BJ (cell line): ENCODE results near the gene COA4. TPM values are rescaled to one million over a fixed set of nuclear protein-coding genes. Genes with fewer than 3 reads are reported as not detected.
"Not testable (repeated sequence)": the region's sequence is repeated elsewhere in the genome, so short reads cannot be mapped to it uniquely, and the experiment has no call there.

Experiments
- CTCF ChIA-PET: fragments of 350-600 bp; formaldehyde crosslinking; extraction: SDS; loops from one replicate; lab custom pipeline; 2021; ENCODE audit warnings: antibody characterized with exemption, inconsistent platforms; lab: Yijun Ruan, JAX
- POLR2A ChIA-PET: fragments of 300-600 bp; sonication (Branson Sonifier 250); formaldehyde crosslinking; extraction: SDS; loops from one replicate; lab custom pipeline; 2021; ENCODE audit warnings: antibody characterized with exemption; lab: Charles Lee
- DNase-seq: peaks from one replicate; pipeline ENCODE4 v3.0.0-alpha.2; 2011; ENCODE audit warnings: low read depth
- H3K27me3 ChIP-seq: 2 replicates; pipeline ENCODE4 v1.6.0; 2011; ENCODE audit warnings: low read length; ENCODE audit not compliant: control insufficient read depth, insufficient read depth
- H3K36me3 ChIP-seq: 2 replicates; pipeline ENCODE4 v1.5.1; 2011; ENCODE audit warnings: low read length; ENCODE audit not compliant: control insufficient read depth, insufficient read depth
- H3K4me3 ChIP-seq: 2 replicates; pipeline ENCODE4 v1.5.1; 2011; ENCODE audit warnings: low read depth, mild to moderate bottlenecking, control low read depth, low read length
- CTCF ChIP-seq: IDR thresholded peaks from 2 replicates; pipeline ENCODE4 v1.5.1; 2011; ENCODE audit warnings: low read depth, mild to moderate bottlenecking, control low read depth, inconsistent platforms, low read length, moderate library complexity; ENCODE audit not compliant: insufficient read depth
- polyA plus RNA-seq: library from polyadenylated mRNA; depleted of rRNA; stranded (reverse); fragments of >200 nt; gene quantifications from 2 replicates; pipeline ENCODE4 v1.2.3, GENCODE V29; 2011

Gene COA4
- polyA plus RNA-seq, 1 experiment: 62.5 TPM

DNA sequence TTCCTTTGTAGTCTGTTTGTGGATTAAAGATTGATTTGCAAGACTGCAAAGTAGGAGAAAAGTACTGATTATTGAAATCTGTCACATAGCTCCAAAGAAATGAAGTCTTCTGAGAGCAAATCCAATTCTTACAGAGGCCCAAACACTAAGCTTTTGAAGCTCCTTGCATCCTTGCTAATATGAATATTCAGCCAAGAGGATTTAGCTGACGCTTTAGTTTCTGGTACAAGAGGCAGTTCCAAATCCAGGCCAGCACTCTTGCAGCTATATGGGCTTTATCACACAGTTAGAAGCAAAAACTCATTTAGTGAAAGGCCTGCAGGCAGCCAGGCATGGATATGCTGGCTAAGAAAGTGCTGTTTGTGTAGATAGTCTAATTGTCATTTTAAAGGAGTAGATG lies 12.9 kb upstream of the COA4 start:
- no peaks in the 10 kb centered on the region for H3K27me3 ChIP-seq
- no peak overlapping the region for H3K4me3 ChIP-seq
- POLR2A ChIA-PET: no interaction called here
- no peak for DNase-seq
- TF ChIP-seq CTCF: no peak
- no peaks in the 10 kb centered on the region for H3K36me3 ChIP-seq
- CTCF ChIA-PET: no interaction called here

- Histone ChIP-seq H3K36me3 (no peaks in the 10 kb centered on the region), H3K4me3 (no peak overlapping the region), H3K27me3 (no peaks in the 10 kb centered on the region)
- ChIA-PET CTCF (no interaction called here), POLR2A (no interaction called here)
- no peak for DNase-seq
- TF ChIP-seq CTCF: no peak
Measured at GRCh38 chr11:73889019-73889418, 12.4 kb upstream of the COA4 start.

GRCh38 chr11:73888244-73888643 lies 11.6 kb upstream of the COA4 start:
- POLR2A ChIA-PET: no interaction called here
- CTCF ChIA-PET: no interaction called here
- Histone ChIP-seq H3K4me3 (no peak overlapping the region), H3K27me3 (no peaks in the 10 kb centered on the region), H3K36me3 (no peaks in the 10 kb centered on the region)
- TF ChIP-seq CTCF: no peak
- DNase-seq: no peak

GRCh38 chr11:73883856-73884255 lies 7.2 kb upstream of the COA4 start:
- no peak for TF ChIP-seq CTCF
- POLR2A ChIA-PET: no interaction called here
- no peak overlapping the region for H3K4me3 ChIP-seq
- no peak for DNase-seq
- H3K27me3 ChIP-seq: no peaks in the 10 kb centered on the region
- no peaks in the 10 kb centered on the region for H3K36me3 ChIP-seq
- CTCF ChIA-PET: no interaction called here

GRCh38 chr11:73880449-73880848 lies 3.8 kb upstream of the COA4 start:
- H3K36me3 ChIP-seq, H3K27me3 ChIP-seq, CTCF ChIA-PET, H3K4me3 ChIP-seq, DNase-seq, POLR2A ChIA-PET: not testable (repeated sequence)

- ChIA-PET POLR2A (no interaction called here), CTCF (no interaction called here)
- no peaks in the 10 kb centered on the region for H3K36me3 ChIP-seq
- TF ChIP-seq CTCF: no peak
- DNase-seq: no peak
- H3K27me3 ChIP-seq: no peaks in the 10 kb centered on the region
- no peak overlapping the region for H3K4me3 ChIP-seq
Measured at GRCh38 chr11:73878771-73879170, 2.1 kb upstream of the COA4 start.
